GM18870 (cell line): ENCODE measurements around the gene MAP10.
"Not testable (repeated sequence)": the region's sequence is repeated elsewhere in the genome, so short reads cannot be mapped to it uniquely, and the experiment has no call there.

Experiments
- ATAC-seq: cut with Tn5 transposase; IDR thresholded peaks from one replicate; pipeline ENCODE4 v1.9.1; 2021; ENCODE audit warnings: moderate library complexity; ENCODE audit not compliant: unreplicated experiment

MAP10 gene, protein sequence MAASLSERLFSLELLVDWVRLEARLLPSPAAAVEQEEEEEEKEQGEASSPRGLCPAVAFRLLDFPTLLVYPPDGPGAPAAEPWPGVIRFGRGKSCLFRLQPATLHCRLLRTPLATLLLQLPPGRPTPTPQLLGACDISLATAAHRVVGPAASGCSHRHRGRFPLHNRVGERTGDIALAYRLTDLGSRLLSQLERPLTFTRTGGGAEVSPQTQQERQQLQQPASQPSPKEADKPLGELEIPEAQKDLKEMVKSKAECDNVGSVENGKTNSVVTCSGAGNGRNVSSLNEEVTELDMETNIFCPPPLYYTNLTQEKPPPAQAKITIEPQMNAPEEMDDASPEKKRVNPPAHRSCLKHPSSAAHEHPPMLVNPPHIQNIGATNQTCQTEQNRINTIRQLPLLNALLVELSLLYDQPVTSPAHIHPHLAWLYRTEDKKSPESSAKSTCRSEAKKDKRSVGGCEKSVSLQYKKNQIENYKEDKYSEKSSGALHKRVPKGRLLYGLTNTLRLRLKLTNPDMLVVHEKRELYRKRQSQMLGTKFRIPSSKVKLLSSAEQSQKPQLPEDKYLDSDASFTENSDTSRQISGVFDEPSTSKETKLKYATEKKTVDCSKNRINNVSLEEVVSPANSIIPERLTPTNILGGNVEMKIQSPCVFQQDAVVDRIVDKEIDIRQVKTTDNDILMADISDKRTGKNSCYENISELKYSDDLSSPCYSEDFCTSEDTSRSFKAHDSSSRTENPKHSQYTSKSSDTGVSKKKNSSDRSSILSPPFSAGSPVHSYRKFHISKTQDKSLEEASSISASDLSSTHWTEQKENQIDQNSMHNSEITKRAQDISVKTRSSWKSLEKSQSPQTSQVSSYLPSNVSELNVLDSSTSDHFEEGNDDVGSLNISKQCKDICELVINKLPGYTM

DNA sequence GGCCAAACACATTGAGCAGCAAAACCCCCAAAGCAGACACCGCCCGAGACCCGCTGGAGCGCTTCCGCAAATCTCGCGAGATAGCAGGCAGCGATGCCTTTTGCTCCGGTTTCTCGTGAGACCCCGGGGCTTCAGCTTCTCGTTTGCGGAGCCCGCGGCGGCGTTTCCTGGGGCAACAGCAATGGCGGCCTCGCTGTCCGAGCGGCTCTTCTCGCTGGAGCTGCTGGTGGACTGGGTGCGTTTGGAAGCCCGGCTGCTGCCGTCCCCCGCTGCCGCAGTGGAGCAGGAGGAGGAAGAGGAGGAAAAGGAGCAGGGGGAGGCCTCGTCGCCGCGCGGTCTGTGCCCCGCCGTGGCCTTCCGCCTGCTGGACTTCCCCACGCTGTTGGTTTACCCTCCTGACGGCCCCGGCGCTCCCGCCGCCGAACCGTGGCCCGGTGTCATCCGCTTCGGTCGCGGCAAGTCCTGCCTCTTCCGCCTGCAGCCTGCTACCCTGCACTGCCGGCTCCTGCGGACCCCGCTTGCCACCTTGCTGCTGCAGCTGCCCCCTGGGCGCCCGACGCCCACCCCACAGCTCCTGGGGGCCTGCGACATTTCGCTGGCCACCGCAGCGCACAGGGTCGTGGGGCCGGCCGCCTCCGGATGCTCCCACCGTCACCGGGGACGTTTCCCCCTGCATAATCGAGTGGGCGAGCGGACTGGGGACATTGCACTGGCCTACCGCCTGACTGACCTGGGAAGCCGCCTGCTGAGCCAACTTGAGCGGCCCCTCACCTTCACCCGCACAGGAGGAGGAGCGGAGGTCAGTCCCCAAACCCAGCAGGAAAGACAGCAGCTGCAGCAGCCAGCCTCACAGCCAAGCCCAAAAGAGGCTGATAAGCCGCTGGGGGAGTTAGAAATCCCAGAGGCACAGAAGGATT lies at the start of gene MAP10:
Gene MAP10, plus strand, starts transcription at position 148 of the 917 bp plus-strand sequence. Its CDS starts 34 bp downstream, at position 182.
- peak; percentile 81 for ATAC-seq

DNA sequence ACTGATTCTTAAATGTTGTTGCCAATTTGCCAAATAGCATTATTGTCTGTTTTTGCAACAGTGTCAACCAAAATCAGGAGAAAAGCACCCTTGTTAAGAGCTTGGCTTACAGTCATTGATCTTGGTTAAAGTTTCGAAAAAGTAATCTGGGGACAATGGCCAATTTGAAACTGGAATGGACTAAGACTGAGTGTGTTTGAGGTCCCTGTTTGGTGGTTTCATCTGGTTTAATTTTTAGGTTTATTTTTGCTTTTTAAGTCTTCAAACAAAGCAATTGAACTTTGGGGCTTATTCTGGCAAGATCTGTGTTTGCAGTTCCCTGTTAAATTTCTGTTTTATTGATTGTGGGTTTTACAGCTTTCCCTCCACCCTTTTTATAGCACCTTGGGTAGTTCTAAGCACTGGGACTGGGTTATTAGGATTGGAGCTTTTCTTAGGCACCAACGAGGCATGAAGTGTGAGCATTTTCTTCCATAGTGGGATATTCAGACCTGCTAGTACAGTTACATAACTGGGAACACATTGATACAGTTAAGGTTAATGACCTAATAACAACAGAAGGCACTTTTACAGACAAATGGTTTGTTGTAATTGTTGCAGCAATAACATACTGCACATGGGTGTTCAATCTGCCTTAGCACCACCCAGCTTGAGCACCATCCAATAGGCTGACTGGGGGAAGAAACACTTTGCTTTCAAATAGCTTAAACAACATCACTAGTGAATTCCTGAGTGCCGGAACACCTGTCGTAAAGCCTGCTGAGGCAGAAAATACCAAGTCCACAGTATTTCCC lies 40.6 kb upstream of the MAP10 start:
- ATAC-seq, result no peak

DNA sequence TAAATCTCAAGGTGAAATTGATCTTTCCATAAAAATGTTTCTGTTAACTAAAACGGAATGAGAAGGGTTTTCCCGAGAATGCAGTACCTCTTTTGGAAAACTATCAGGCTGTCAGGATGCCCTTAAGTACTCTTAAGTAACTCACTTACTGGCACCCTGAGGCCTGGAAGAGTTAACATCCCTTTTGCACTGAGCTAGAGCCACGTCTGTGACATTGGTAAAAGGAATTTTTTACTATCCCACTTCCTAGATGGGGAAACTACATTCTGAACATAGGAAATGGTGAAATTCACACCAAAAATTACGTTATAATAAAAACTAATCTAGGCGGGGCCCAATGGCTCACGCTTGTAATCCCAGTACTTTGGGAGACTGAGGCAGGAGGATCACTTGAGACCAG lies 39.7 kb upstream of the MAP10 start:
- ATAC-seq, result no peak

DNA sequence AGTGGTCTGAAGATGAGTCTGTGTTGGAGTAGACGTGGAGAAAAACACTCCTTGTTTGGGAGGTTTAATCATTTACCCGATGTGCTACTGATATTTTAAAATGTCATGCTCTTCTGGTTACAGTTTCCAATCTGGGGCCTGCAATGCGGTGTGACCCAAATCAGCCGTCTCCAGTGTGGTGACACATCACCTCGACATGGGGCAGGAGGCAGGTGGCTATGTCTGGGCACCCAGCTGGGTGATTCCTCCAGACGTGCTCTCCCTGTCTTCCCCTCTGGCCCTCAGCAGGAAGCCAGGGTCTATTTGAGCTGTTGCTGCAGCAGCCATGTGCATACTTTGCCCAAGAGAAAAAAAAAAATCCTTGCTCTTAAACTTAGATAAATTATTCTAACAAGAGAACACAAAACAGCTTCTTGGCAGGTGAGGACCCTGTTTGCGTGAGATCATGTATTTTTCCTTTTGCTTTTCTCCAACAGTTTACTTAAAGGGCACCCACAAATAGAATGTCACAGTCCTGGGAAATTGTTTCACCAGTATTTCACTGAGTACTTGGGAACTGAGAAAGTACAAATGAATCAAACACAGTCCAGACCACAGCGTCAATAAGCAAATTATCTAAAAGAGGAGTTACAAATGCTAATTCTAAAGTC lies 38.9 kb upstream of the MAP10 start:
- peak; percentile 71 for ATAC-seq

DNA sequence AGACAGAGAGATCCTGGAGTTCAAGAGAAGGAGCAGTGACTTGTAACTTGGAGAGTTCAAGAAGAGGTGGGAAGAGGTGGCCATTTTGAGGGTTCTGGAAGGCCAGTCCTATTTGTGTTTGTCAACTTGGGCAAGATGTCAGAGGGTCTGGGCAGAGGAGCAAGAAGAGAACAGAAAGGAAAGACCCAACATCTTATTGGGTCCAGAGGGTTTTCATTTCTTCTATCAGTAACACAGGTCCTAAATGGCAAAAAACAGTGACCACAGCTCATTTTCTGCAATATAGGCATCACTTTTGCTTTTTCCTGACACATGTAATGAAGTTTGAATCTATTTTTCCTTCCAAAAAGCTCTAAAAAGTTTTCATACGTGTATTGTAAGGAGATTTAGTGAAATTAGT lies 38.3 kb upstream of the MAP10 start:
- ATAC-seq, result no peak

DNA sequence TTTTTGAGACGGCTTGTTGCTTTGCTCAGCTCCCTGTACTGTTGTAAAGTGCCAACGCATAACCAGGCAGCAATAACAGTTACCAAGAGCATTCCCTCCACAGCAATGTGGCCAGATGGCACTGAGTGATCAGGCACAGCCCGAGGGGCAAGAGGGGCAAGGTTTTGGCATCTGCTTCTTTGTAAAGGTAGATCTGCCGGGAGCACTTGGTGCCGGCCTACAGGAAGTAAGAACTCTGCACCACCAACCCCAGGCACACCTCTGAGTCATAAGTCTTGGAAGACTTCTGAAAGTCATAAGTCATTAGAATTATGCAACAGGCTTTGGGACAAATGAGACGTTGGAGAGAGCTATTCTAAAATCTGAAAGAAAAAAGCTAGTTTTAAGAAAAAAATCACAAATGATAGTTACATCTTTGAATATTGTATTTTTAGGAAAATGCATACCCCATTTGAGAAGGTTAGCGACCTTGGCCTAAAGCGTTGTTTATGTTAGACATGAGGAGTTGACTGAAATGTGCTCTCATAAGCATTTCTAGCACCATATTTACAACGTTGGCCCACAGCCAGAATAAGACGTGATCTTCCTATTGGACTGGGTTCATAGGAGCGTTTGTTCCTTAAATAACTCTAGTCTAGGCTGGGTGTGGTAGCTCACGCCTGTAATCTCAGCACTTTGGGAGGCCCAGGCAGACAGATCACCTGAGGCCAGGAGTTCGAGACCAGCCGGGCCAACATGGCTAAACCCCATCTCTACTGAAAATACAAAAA lies 37.7 kb upstream of the MAP10 start:
- no peak for ATAC-seq

DNA sequence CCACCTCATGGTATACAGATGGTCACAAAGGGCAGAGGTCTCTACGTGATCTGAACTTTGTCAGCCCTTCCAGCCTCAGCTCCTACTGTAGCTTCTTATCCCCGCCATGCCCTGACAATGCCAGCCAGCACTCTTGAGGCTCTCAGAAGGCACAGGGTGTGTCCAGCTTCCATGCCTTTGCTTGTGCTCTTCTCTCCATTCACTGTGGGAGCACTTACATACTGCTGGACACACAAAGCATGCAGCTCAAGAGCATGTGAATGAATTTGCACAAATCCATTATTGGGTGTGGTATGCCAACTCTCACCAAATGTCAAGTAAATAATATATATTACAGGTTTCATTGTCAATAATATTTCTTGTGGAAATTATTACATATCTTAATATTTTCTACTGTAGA lies 36.4 kb upstream of the MAP10 start:
- ATAC-seq, result no peak

DNA sequence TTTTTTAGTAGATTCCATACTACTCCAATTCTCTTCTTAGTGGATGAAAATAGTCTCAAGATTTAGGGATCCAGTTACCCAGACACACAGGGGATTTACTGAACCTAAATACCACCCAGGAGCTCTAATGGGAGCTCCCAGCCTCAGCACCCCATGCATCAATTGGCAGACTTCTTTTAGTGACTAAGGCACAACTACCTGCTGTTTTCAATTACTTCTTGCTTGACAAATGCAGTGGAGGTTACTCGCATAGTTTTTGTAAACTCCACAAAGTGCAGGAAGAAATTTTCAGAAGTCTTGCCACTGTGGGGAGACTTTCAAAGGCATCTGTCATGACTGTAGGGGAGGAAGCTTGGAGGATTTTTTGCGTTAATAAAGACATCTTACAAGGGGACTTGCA lies 35.5 kb upstream of the MAP10 start:
- no peak for ATAC-seq

DNA sequence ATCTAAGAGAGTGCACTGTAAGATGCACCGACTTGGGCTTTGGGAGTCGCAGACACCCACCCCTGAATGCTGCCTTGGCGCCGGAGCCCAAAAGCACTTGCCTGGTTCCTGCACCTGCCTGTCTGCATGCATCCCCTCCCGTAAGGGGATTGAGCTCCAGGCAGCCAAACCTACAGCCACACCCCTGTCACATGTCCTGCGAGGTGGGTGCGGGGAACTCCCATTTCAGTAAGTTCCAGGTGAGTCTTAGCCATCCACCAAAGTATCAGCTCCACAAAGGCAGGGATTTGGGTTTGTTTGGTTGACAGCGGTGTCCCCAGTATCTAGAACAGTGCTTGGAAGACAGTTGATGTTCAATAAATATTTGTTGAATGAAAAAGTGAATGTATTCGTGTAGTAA lies 31.5 kb upstream of the MAP10 start:
- ATAC-seq, result no peak

DNA sequence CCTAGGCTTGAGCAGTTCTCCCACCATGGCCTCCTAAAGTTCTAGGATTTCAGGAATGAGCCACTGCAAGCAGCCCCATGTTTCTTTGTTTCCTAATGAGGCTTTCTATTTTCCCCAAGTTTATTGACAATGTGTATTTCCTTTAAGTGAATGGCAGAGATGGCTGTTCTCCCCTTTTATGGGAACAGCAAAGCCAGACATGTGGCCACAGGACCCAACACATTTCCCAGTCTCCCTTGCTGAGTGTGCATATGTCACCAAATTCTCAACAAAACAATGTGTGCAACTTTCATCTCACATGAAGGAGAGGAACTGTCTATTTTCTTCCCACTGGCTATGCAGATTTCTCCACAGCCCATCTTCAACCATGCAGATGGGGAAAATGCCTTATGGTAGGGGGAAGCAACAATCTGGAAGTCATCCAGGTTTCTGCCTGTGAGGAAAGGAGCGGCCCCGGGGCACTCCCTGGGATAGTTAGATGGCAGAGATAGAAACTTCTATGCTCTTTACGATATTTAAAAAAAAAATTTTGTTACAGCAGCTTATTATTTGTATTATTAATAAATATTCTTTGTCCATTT lies 28.6 kb upstream of the MAP10 start:
- no peak for ATAC-seq

DNA sequence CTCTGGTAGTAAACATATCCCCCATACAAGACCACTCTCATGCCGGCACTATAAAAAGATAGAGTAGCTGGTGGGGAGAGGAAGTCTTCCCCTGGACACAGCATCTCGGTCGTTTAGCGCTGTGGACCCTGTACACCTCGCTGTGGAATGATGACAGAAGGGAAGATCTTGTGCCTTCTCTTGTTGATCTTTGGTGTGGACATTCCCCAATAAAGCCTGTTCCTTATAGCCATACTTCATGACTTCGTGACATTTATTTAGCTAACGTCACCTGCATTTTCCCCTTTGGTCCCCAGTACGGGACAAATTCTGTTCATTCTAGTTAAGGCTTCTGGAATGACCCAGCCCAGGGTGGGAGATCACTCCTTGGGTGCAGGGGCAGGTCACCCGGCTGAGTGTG lies 24.9 kb upstream of the MAP10 start:
- no peak for ATAC-seq

DNA sequence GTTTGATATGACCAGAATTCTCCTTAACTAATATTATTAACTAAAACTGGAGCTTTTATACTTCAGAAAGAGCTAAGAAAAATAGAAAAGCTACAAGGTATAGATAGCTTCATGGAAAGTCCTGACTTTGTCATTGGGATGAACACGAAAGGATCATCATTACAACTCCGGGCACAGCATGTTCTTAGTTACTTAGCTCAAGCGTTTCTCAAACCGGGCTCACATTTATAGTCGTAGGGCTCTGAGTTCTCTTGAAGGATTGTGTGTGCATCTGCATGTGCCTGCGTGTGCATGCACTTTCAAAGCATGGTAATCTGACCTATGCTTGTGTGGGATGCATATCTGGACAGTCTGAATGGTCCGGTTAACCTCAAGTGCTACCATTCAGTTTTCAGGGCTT lies 20.4 kb upstream of the MAP10 start:
- no peak for ATAC-seq

DNA sequence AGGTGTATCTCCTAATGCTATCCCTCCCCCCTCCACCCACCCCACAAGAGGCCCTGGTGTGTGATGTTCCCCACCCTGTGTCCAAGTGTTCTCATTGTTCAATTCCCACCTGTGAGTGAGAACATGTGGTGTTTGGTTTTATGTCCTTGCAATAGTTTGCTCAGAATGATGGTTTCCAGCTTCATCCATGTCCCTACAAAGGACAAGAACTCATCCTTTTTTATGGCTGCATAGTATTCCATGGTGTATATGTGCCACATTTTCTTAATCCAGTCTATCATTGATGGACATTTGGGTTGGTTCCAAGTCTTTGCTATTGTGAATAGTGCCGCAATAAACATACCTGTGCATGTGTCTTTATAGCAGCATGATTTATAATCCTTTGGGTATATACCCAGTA lies 19.6 kb upstream of the MAP10 start:
- ATAC-seq, result not testable (repeated sequence)

DNA sequence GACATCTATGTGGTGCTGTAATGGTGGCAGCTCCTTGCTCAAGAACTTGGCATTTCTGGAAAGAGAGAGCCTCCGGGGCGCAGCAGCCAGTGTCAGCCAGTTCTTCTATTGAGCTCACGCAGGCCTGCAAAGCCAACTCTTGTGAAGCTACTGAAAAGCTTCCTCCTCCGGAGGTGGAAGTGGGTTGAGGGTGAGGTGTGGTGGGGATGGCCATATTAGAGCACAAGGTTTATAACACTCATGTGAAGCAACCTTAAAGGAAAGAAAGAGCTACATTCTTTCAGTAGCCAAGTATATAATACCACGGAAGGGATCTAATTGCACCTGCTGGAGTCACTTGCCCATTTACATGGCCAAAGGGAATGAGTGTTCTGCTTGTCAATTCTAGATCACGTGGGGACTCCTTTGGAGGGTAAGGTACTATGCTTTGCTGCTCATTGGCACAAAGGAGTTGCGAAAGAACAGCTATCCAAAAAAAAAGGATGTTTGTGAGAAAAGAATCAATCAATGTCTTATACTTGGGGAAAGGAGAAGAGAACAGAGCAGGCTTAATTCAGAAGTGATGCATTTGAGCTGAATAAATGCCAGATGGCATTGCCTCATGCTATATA lies 18.3 kb upstream of the MAP10 start:
- ATAC-seq, result no peak

DNA sequence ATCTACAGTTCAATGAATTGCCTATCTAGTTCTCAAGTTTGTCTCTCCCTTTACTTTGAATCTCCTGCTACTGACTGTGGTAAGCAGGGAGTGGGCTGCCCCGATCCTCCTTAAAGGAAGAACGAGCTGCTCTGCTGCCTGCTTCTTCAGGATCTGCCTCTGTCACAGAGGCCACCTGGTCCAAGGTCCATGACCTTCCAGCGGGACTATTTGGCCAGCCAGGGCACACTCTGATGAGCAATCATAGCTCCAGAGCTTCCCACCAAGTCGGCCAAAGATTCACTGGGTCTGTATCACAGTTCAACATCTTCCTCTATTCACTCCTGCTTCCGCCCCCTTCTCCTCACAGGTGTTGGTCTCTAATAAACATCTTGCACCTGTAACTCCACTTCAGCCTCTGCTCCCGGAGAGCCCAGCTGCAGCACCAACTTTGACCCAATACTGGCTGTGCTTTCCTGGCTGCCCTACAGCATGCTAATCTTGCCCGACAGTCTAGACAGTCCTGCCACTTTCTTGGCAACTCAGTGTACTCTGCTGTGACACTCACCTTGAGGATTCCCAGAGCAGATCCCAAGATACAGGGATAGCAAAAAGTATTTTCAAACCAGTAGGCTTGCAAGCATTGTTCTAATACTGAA lies 16.9 kb upstream of the MAP10 start:
- ATAC-seq, result no peak

DNA sequence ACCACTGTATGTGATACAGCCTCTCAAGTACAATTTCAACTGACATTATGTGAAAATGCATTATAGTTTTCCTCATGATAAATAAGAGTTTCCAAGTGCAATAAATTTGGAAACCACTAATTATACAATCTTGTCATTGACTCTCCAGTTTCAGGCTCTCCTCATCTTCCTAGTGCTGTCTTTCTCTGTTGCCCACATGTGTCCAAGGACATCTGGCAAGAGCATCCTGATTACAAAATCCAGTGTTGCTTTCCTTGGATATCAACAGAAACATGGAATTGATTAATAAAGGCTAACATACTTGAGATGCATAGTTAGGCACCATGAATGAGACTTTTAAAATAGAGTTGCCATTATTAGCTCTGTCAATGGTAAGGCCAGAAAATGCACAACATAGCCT lies 15.6 kb upstream of the MAP10 start:
- no peak for ATAC-seq

DNA sequence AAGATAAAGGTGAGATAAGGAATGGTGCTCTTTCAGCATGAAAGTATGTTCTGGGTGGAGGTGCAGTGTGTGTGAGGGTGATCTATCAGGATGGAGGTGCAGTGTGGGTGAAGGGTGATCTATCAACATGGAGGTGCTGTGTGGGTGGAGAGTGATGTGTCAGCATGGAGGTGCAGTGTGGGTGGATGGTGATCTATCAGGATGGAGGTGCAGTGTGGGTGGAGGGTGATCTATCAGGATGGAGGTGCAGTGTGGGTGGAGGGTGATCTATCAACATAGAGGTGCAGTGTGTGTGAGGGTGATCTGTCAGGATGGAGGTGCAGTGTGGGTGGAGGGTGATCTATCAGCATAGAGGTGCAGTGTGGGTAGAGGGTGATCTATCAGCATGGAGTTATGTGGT lies 12.3 kb upstream of the MAP10 start:
- ATAC-seq, result no peak

DNA sequence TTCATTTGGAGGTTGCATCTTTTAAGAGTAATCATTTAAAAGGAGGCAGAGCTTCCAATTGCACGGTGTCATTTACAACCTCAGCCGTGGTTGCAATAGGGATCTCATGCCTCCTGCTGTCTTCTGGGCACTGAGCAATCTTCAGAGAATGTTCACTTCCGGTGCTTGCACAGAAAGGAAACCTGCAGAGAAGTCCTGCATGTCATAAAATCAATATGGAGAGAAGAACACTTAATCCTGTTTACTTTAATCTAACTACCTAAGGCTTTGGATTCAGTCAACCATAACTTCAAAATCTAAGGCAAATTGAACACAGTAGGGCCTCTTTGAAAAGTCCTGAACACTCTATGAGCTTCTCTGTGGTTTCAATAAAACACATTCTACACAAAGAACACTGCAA lies 11.3 kb upstream of the MAP10 start:
- ATAC-seq, result no peak
